Stimulated activated CD4-positive, alpha-beta T cell treated with anti-CD3 and anti-CD28 coated beads, Interleukin-15, amount 100 ng/mL, for 1 hour (primary cell): Measurements from ENCODE around the gene ERVH48-1.
"Not testable (repeated sequence)": the region's sequence is repeated elsewhere in the genome, so short reads cannot be mapped to it uniquely, and the experiment has no call there.

Experiments used
- DNase-seq, 2 donors: peaks; one replicate each; pipeline ENCODE4 v3.0.0-alpha.2; 2020; ENCODE audit warnings: low read depth in 1 of 2, low spot score in 1 of 2

Gene ERVH48-1

DNA sequence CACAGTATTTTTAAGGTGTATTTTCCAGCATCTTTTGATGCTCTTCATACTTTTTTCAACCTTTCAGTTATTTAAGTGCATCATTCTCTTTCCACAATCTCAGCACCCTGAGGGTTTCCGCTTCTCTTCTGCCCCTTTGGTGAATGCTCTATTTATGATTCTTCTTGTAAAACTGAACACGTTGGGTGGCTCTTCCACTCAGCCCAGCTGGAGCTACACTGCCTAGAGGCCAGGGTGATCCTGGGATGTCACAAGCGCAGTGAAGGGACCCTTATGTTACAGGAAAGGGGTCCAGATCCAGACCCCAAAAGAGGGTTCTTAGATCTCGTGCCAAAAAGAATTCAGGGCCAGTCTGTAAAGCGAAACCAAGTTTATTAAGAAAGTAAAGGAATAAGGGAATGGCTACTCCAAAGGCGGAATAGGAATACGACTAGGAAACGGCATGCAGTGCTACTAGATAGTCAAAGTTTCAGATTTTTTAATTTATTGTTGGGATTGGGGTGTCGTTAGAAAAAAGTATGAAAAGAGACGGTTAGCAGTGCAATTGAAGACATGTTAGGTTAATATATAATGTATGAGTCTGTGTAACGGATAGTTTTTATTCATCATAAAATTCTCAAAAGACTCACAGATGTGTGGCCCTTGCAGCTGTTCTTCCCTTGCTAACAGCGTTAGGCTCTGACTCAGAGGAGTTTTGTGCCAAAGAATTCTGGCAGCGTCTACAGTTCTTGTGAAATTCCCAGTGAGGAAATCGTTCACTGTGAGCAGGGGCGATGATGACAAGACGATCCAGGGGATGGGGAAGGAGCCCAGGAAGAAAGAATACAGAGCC lies 14.4 kb upstream of the ERVH48-1 start:
- DNase-seq = no peak

DNA sequence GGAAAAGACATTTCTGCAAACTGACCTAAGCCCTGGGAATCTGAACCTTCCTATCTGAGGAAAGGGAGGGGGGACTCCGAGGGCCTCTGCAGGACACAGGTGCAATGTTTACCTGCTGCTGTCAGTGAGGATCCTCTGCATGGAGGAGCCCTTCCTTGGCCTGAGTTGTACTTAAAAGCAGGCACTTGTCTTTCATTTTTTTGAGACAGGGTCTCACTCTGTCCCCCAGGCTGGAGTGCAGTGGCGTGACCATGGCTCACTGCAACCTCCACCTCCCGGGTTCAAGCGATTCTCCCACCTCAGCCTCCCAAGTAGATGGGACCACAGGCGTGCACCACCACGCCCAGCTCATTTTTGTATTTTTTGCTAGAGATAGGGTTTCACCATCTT lies 13.2 kb upstream of the ERVH48-1 start:
- DNase-seq = not testable (repeated sequence)

DNA sequence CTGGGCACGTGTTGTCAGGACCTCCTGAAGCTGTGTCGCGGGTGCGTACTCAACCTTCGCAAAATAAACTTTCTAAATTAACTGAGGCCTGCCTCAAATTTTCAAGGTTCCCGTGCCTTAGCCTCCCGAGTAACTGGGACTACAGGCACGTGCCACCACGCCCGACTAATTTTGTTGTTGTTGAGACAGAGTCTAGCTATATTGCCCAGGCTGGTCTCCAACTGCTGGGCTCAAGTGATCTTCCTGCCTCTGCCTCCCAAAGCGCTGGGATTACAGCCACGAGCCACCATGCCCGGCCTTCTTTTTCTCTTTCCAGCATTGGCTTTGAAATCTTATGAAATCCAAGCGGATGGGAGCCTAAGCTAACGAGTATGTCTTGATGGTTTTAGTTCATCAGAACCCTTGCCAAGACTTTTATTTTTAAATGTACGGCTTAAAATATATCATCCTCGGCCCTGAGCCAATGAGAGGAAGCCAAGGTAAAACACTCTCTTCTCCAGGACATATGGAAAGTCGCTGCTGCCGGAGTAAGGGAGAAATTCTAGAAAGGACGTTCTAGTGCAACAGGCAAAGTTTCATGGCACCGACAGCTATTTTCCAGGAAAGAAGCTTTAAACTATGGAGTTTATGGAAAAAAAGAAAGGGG lies 12.7 kb upstream of the ERVH48-1 start:
- DNase-seq = no peak

DNA sequence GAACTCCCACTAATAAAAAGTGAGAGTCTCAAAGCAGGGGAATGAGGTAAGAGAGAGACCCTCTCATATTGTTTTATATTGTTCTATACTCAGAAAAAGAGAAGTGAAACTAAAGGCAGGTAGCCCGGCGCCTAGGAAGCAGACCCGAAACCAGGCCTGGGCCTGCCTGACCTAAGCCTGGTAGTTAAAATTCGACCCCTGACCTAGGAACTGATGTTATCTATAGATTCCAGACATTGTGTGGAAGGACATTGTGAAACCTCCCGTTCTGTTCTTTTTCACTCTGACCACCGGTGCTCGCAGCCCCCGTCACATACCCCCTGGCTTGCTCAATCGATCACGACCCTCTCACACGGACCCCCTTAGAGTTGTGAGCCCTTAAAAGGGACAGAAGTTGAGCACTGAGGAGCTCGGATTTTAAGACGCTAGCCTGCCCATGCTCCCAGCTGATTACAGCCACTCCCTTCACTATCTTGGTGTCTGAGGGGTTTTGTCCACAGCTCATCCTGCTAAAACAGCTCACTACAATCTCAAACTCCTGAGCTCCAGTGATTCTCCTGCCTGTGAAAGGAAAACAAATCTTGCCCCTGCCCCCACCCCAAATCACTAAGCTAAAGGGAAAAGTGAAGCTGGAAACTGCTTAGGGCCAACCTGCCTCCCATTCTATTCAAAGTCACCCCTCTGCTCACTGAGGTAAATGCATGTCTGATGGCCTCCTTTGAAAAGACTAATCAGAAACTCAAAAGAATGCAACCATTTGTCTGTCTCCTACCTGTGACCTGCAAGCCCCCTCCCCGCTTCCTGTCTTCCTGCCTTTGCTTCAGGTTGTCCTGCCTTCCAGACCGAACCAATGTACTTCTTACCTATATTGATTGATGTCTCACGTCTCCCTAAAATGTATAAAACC lies 11.9 kb upstream of the ERVH48-1 start:
- not testable (repeated sequence) for DNase-seq

DNA sequence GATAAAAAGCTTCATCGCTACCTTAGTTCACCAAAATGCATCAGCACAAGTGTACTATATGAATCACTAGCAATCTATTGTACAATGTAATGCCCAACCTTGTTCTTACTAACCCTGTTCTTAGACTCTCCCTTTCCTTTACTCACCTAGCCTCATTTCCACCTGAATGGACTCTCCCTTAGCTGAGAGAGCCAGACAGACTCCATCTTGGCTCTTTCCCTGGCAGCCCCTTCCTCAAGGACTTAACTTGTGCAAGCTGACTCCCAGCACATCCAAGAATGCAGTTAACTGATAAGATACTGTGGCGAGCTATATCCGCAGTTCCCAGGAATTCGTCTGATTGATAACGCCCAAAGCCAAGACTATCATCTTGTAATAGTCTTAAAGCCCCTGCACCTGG lies 10.9 kb upstream of the ERVH48-1 start:
- not testable (repeated sequence) for DNase-seq

DNA sequence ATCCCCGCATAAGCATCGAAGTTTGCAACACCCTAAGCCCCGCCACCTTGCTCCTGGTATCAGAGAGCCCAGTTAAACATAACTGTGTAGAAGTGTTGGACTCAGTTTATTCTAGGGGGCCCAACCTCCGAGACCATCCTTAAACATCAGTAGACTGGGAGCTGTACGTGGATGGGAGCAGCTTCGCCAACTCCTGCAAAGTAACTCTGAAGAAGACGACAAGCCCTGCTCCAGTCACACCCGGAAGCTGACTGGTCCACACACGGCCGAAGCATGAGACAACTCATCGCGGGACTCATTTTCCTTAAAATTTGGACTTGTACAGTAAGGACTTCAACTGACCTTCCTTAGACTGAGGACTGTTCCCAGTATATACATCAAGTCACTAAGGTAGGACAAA lies 8.5 kb upstream of the ERVH48-1 start:
- DNase-seq = not testable (repeated sequence)

DNA sequence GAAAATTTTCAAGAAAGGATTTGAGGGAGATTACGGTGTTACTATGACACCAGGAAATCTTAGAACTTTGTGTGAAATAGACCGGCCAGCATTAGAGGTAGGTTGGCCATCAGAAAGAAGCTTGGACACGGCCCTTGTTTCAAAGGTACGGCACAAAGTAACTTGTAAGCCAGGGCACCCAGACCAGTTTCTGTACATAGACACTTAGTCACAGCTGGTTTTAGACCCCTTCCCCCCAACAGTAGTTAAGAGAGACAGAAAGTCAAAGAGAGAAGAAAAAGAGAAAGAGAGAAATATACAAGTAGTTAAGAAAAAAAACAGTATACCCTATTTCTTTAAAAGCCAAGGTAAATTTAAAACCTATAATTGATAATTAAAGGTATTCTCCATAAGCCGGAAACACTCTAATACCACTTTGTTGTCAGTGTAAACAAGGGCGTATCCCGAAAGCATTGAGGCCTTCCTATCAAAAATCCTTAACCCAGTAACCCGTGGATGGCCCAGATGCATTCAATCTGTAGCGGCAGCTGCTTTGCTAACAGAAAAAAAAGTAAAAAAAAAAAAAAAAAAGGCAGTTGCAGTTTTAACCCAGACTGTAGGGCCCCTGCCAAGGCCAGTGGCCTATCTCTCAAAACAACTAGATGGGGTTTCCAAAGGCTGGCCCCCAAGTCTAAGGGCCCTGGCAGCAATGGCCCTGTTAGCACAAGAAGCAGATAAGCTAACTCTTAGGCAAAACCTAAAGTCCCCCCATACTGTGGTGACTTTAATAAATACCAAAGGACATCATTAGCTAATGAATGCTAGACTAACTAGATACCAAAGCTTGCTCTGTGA lies 7.9 kb upstream of the ERVH48-1 start:
- DNase-seq = not testable (repeated sequence)

DNA sequence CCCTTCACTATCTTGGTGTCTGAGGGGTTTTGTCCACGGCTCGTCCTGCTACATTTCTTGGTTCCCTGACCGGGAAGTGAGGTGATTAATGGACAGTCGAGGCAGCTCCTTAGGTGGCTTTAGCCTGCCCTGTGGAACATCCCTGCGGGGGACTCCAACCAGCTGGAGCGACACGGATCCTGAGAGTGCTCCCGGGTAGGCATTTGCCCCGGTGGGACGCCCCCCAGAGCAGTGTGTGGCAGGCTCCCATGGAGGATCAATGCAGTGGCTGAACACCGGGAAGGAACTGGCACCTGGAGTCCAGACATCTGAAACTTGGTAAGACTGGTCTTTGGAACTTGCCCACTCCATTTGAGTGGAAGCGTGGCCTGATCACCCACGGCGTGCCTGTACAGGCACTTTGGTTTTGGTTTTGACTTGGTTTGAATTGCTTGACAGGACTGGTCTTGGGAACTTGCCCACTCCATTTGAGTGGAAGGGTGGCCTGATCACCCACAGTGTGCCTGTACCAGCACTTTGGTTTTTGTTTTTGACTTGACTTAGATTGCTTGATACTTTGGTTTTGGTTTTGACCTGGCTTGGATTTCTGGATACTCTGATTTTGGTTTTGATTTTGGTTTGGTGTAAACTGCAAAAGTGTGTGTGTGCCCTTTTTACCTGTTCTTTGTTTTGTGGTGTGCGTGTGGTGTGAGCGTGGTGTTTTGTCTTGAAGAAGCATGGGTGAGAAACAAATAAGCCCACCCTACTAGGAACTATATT lies 7.1 kb upstream of the ERVH48-1 start:
- DNase-seq = not testable (repeated sequence)

DNA sequence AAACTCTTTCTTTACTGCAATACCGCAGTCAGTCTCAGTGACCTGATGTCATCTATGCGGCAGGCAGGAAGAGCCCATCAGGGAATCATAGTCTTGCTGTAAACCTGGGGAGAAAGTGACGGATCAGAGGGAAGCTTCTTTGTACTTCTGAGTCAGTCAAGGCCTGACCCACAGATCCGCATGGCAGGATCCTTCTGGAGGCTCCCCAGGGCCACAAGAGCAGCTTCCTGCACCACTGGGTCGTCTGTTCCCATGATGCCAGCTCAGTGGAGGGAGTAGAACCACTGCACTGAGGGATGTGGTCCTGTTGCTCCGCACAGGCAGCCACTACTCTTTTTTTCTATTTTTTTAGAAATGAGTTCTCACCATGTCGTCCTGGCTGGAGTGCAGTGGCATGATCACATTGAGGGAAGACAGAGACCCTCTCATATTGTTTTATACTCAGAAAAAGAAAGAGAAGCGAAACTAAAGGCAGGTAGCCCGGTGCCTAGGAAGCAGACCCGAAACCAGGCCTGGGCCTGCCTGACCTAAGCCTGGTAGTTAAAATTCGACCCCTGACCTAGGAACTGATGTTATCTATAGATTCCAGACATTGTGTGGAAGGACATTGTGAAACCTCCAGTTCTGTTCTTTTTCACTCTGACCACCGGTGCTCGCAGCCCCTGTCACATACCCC lies 6.3 kb upstream of the ERVH48-1 start:
- no peak for DNase-seq

DNA sequence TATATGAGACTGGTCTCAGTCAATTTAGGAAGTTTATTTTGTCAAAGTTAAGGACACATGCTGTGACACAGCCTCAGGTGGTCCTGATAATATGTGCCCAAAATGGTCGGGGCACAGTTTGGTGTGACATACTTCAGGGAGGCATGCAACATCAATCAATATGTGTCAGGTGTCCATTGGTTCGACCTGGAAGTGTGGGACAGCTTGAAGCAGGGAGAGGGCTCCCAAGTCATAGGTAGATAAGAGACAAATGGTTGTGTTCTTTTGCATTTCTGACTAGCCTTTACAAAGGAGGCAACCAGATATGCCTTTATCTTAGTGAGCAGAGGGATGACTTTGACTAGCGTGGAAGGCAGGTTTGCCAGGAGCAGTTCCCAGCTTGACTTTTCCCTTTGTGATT lies 4.5 kb upstream of the ERVH48-1 start:
- DNase-seq = no peak

DNA sequence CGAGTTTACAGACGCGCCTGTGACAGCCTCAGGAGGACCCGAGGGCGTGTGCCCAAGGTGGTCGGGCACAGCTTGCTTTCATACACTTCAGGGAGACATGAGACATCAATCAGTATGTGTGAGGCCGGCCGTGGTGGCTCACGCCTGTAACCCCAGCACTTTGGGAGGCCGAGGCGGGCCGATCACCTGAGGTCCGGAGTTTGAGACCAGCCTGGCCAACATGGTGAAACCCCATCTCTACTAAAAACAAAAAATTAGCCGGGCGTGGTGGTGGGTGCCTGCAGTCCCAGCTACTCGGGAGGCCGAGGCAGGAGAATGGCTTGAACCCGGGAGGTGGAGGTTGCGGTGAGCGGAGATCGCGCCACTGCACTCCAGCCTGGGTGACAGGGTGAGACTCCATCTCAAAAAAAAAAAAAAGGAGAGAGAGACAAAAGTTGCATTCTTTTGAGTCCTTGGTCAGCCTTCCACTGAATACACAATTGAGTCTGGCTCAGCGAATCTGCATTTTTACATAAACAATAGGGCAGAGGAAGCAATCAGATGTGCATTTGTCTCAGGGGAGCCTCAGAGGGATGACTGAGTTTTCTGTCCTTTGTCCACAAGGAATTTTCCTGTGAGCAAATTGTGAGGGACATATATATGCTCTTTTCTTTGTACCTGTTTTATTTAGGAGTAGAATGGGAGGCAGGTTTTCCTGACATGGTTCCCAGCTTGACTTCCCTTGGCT lies 2.2 kb upstream of the ERVH48-1 start:
- not testable (repeated sequence) for DNase-seq

DNA sequence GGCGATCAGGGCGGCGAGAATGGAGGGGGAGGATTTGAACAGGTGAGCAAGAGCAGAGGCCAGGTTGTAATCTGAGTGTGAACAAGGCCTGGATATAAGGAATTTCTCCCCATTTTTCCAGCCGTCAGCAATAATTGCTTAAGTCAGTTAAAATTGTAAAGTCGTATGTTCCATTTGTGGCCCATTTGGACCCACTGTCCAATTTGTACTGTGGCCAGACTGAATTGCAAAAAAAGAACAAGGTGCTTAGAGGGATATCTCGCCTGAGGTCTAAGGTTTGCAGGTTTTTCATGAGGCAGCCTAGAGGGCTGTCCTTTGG lies 1.0 kb downstream of the ERVH48-1 start:
- no peak for DNase-seq

DNA sequence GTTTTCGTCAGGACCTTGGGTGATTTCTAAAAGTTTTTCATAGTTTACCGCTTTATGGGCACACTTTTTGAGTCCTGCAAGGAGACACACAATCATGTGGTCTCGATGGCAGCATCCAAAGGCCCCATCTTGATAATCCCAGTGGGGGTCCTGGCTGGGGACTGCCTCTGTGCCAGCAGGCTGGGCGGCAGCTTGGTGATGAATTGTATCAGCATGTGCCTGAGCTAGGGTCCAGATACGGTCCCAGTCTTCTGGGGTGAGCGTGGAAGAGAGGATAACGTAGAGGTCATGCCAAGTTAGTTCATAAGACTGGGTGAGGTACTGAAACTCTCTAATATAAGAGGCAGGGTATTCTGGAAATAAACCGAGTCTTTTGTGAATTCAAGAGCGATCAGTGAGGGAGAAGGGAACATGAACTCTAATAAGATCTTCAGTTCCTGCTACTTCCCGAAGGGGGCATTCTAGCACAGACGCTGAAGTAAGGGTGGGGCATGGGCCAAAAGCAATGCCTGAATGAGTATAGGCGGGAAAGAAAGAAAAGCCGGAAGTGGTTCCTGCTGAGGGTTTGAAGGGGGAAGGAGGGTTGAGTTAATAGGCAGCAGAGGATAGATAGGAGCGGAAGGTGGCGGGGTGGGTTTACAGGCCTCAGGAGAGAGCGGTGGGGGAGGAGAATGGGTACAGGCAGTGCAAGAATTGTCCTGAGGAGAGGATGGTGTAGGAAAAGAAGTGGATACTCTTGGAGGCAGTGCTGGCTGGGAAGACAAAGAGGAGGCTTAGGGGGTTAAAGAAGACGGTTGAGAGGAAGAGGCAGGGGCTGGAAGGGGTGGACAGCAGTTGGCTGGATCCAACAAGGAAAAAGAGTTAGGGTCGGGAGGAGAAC lies 1.6 kb downstream of the ERVH48-1 start:
- peak; percentile 14 to 16 for DNase-seq

DNA sequence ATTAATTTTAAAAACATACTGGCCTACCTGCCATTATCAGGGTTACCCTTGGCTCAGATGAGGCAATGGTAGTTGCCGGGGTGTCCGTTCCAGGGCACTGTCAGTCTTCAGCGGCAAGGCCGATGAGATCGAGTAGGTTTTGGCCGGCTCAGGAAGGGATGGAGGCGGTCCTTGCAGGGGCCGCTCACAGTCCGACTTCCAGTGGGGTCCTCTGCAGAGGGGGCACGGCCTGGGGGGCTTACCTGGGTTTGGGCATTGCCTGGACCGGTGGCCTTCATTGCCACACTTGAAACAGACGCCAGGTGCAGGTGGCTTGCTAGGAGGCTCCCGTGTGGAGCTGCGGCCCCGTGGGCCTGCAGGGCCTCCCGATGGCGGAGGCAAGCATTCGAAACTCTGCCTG lies 2.5 kb downstream of the ERVH48-1 start:
- no peak for DNase-seq

DNA sequence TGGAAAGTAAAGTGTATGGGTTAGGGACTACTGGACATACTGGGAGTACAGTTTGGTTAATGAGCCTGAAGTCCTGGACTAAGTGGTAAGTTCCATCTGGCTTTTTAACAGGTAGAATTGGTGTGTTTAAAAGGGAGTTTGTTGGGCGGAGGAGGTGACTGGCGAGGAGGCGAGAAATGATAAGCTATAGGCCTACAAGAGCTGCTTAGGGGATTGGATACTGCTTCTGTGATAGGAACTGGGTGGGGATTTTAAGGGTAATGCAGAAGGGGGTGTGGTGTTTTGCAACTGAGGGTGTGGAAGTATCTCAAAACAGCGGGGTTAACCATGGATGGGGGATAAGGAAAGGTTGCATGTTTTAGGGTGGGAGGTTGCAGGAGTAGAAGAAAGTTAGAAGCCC lies 3.5 kb downstream of the ERVH48-1 start:
- no peak for DNase-seq

DNA sequence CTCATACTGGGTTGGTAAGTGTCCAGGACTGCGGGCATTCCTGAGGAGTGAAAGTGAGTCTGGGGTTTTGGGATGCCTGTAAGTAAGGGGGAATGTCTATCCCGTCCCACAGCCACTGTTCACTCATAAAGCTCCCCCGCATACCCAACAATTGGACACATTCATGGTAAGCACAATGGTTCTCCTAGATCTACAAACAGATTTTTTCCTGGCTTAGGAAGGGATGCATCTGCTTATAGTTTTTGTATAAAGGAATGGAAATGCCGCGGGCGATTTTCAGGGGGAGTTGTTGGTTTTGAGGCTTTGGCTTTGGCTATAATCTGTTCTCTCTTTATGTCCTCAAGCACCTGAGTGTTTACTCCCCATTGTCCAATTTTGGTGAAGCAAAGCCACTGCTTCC lies 7.1 kb downstream of the ERVH48-1 start:
- DNase-seq = no peak

DNA sequence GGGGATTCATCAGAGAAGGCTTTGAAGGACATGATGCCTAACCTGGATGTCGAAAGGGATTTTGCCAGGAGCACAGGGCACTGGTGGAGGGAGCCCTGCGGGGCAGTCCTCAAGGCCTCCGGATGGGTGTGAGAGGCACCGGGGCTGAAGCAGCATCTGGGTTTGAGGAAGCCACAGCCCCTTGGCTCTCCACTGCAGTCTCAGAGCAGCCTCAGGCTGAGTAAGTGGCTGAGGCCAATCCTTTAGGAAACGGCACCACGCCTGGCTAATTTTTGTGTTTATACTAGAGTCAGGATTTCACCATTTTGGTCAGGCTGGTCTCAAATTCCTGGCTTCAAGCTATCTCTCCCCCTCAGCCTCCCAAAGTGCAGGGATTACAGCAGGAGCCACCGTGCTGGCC lies 12.0 kb downstream of the ERVH48-1 start:
- DNase-seq = no peak

DNA sequence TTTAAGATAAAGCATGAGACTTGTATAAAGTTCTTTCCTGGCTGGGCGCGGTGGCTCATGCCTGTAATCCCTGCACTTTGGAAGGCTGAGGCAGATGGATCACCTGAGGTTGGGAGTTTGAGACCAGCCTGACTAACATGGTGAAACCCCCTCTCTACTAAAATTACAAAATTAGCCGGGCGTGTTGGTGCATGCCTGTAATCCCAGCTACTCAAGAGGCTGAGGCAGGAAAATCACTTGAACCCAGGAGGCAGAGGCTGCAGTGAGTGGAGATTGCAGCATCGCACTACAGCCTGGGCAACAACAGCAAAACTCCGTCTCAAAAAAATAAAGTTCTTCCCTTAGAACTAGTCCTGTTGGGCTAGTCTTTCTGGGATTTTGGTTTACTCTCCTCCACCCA lies 13.5 kb downstream of the ERVH48-1 start:
- not testable (repeated sequence) for DNase-seq
